Muscle of leg (tissue), 11 donors: ENCODE measurements around the gene COQ10B. TPM values are rescaled to one million over a fixed set of nuclear protein-coding genes. Genes with fewer than 3 reads are reported as not detected.
A peak's percentile ranks its signal among the peaks of the same experiment; 100 is the strongest.

Experiments used
- DNase-seq: peaks from one replicate; pipeline ENCODE4 v3.0.0; 2013
- H3K27ac ChIP-seq: one replicate; pipeline ENCODE4 v1.5.1; 2013; ENCODE audit warnings: mild to moderate bottlenecking, low read length, control low read depth
- H3K27me3 ChIP-seq: one replicate; pipeline ENCODE4 v1.6.1; 2013; ENCODE audit warnings: low read length; ENCODE audit not compliant: control insufficient read depth, insufficient read depth
- H3K36me3 ChIP-seq: one replicate; pipeline ENCODE4 v1.6.1; 2013; ENCODE audit warnings: low read length; ENCODE audit not compliant: control insufficient read depth, insufficient read depth
- H3K4me1 ChIP-seq: one replicate; pipeline ENCODE4 v1.6.1; 2013; ENCODE audit warnings: low read length; ENCODE audit not compliant: control insufficient read depth, insufficient read depth
- H3K4me3 ChIP-seq: one replicate; pipeline ENCODE4 v1.5.1; 2013; ENCODE audit warnings: low read length, control low read depth
- H3K9me3 ChIP-seq: replicated peaks from 2 replicates; pipeline ENCODE4 v1.6.1; 2013; ENCODE audit warnings: low read depth, low read length; ENCODE audit not compliant: control insufficient read depth
- WGBS: methylation state at CpG from one replicate; pipeline ENCODE4 v1.1.5; 2013; ENCODE audit warnings: missing lambda C conversion rate; ENCODE audit not compliant: insufficient coverage; 5-methylcytosine and 5-hydroxymethylcytosine counted together
- polyA plus RNA-seq, 8 donors: library from polyadenylated mRNA; unstranded; fragments of 120-200 nt; gene quantifications; one replicate each; pipeline versions ENCODE4 v1.2.1 to v1.2.3, GENCODE V29; 2013; ENCODE audit warnings: inconsistent platforms in 1 of 8, low replicate concordance in 1 of 8; ENCODE audit not compliant: insufficient read length in 8 of 8, insufficient read depth in 1 of 8
- total RNA-seq: library from RNA; stranded (reverse); fragments of 120-200 nt; gene quantifications from one replicate; pipeline ENCODE4 v1.2.4, GENCODE V29; 2013

COQ10B gene
- total and polyA plus RNA-seq, 9 donors, result 9.5 to 14.5 (median 11.3) TPM

- peaks cover 31% of the 10 kb centered on the region for H3K36me3 ChIP-seq
- 2% methylated on average over 44 of the region's 46 CpGs for WGBS
- peaks cover 16% of the 10 kb centered on the region for H3K4me1 ChIP-seq
- H3K4me3 ChIP-seq, result peak overlapping the region; percentile 98
- peak; percentile 76 for DNase-seq
- H3K9me3 ChIP-seq, result no peaks in the 10 kb centered on the region
- H3K27ac ChIP-seq, result peak overlapping the region; percentile 99
- H3K27me3 ChIP-seq, result no peaks in the 10 kb centered on the region
Observed at GRCh38 chr2:197498937-197499593, 45.7 kb downstream of the COQ10B start.

- Histone ChIP-seq H3K4me1 (peaks cover 16% of the 10 kb centered on the region), H3K9me3 (no peaks in the 10 kb centered on the region)
- peak; percentile 100 for DNase-seq
Observed at GRCh38 chr2:197499594-197500502, 46.5 kb downstream of the COQ10B start, which contains the start of the genes HSPD1 and HSPE1. Gene HSPD1, minus strand, starts transcription at chr2:197499840. Its CDS starts 992 bp downstream, at chr2:197498848. Gene HSPE1, plus strand, starts transcription at chr2:197500379. Its CDS starts 58 bp downstream, at chr2:197500437.

GRCh38 chr2:197500503-197501131 is 47.3 kb downstream of the COQ10B start:
- H3K9me3 ChIP-seq, result no peaks in the 10 kb centered on the region
- 0% methylated on average over 16 of the region's 30 CpGs for whole genome bisulfite sequencing
- H3K27ac ChIP-seq, result peak overlapping the region; percentile 96
- H3K4me3 ChIP-seq, result peak overlapping the region; percentile 98
- no peaks in the 10 kb centered on the region for H3K27me3 ChIP-seq
- H3K36me3 ChIP-seq, result peaks cover 35% of the 10 kb centered on the region
- H3K4me1 ChIP-seq, result peaks cover 16% of the 10 kb centered on the region
- peak; percentile 48 for DNase-seq

More at GRCh38 chr2:197499594-197500502, 46.5 kb downstream of the COQ10B start, which contains the start of the genes HSPD1 and HSPE1:
- peak within 1 kb of the TSS; percentile 98 for H3K4me3 ChIP-seq
- peaks cover 37% of the 10 kb centered on the region for H3K36me3 ChIP-seq
- H3K27me3 ChIP-seq, result no peaks in the 10 kb centered on the region
- WGBS, result under 1% methylated on average over 93 of the region's 104 CpGs
- peak within 1 kb of the TSS; percentile 99 for H3K27ac ChIP-seq

GRCh38 chr2:197502201-197502600 is 48.8 kb downstream of the COQ10B start:
- H3K27ac ChIP-seq, result no peak overlapping the region
- no CpG with 5 or more reads among the region's 4 CpGs for WGBS
- H3K4me3 ChIP-seq, result no peak overlapping the region

GRCh38 chr2:197502685-197503084 is 49.3 kb downstream of the COQ10B start:
- H3K36me3 ChIP-seq, result peaks cover 27% of the 10 kb centered on the region
- peaks cover 14% of the 10 kb centered on the region for H3K4me1 ChIP-seq
- H3K27me3 ChIP-seq, result no peaks in the 10 kb centered on the region
- H3K9me3 ChIP-seq, result no peaks in the 10 kb centered on the region
- no peak for DNase-seq
- H3K4me3 ChIP-seq, result no peak overlapping the region
- no CpG with 5 or more reads among the region's 4 CpGs for WGBS
- no peak overlapping the region for H3K27ac ChIP-seq

More at GRCh38 chr2:197502201-197502600, 48.8 kb downstream of the COQ10B start:
- Histone ChIP-seq H3K9me3 (no peaks in the 10 kb centered on the region), H3K27me3 (no peaks in the 10 kb centered on the region), H3K36me3 (peaks cover 30% of the 10 kb centered on the region), H3K4me1 (peaks cover 16% of the 10 kb centered on the region)
- DNase-seq, result no peak

GRCh38 chr2:197504000-197504399 is 50.6 kb downstream of the COQ10B start:
- H3K4me3 ChIP-seq, result no peak overlapping the region
- H3K27ac ChIP-seq, result no peak overlapping the region
- DNase-seq, result no peak
- WGBS, result no CpG with 5 or more reads among the region's 2 CpGs
- peaks cover 24% of the 10 kb centered on the region for H3K36me3 ChIP-seq
- no peaks in the 10 kb centered on the region for H3K27me3 ChIP-seq
- H3K9me3 ChIP-seq, result no peaks in the 10 kb centered on the region
- H3K4me1 ChIP-seq, result peaks cover 6% of the 10 kb centered on the region

GRCh38 chr2:197504512-197504911 is 51.2 kb downstream of the COQ10B start:
- peaks cover 6% of the 10 kb centered on the region for H3K4me1 ChIP-seq
- H3K9me3 ChIP-seq, result no peaks in the 10 kb centered on the region
- WGBS, result 100% methylated on average over 2 of the region's 6 CpGs
- H3K36me3 ChIP-seq, result peaks cover 24% of the 10 kb centered on the region
- no peak for DNase-seq
- no peak overlapping the region for H3K27ac ChIP-seq
- no peaks in the 10 kb centered on the region for H3K27me3 ChIP-seq
- H3K4me3 ChIP-seq, result no peak overlapping the region

- no CpG with 5 or more reads among the region's 5 CpGs for WGBS
- no peak for DNase-seq
- Histone ChIP-seq H3K9me3 (no peaks in the 10 kb centered on the region), H3K27me3 (no peaks in the 10 kb centered on the region), H3K4me3 (no peak overlapping the region), H3K4me1 (peaks cover 2% of the 10 kb centered on the region), H3K27ac (no peak overlapping the region), H3K36me3 (peaks cover 24% of the 10 kb centered on the region)
Observed at GRCh38 chr2:197506658-197507057, 53.3 kb downstream of the COQ10B start.

GRCh38 chr2:197513915-197514314 is 60.6 kb downstream of the COQ10B start:
- 84% methylated on average over 3 of the region's 5 CpGs for WGBS
- DNase-seq, result no peak
- no peak overlapping the region for H3K4me3 ChIP-seq
- no peaks in the 10 kb centered on the region for H3K9me3 ChIP-seq
- H3K4me1 ChIP-seq, result peaks cover 4% of the 10 kb centered on the region
- H3K27me3 ChIP-seq, result no peaks in the 10 kb centered on the region
- no peaks in the 10 kb centered on the region for H3K36me3 ChIP-seq
- no peak overlapping the region for H3K27ac ChIP-seq
